HepG2 (cell line): ENCODE measurements around the gene AXIN1. TPM values are rescaled to one million over a fixed set of nuclear protein-coding genes. Genes with fewer than 3 reads are reported as not detected.

Experiments used
- BATF2 ChIP-seq: sonication (generic); formaldehyde crosslinking; IDR thresholded peaks from 2 replicates; pipeline ENCODE4 v1.8.0; 2022; ENCODE audit warnings: mild to moderate bottlenecking, missing genetic modification reagents, moderate library complexity
- CCAR2 ChIP-seq: fragments of 200-400 bp; formaldehyde crosslinking; optimal IDR thresholded peaks from 2 replicates; pipeline ENCODE3; 2018; ENCODE audit warnings: low read depth, mild to moderate bottlenecking, low read length, moderate library complexity
- HMG20A ChIP-seq: IDR thresholded peaks from 2 replicates; pipeline ENCODE4 v1.6.1; 2016; ENCODE audit warnings: borderline replicate concordance
- IRF2 ChIP-seq: IDR thresholded peaks from 2 replicates; pipeline ENCODE4 v1.6.1; 2018; ENCODE audit warnings: missing genetic modification reagents, missing compliant biosample characterization
- KDM5B ChIP-seq: sonication (generic); formaldehyde crosslinking; IDR thresholded peaks from 2 replicates; pipeline ENCODE4 v1.4.0; 2020; ENCODE audit warnings: missing genetic modification reagents, mild to moderate bottlenecking, borderline replicate concordance
- KIAA2018 ChIP-seq: sonication (generic); formaldehyde crosslinking; IDR thresholded peaks from 2 replicates; pipeline ENCODE4 v1.5.0; 2020; ENCODE audit warnings: mild to moderate bottlenecking, missing genetic modification reagents, borderline replicate concordance
- MIER3 ChIP-seq: IDR thresholded peaks from 2 replicates; pipeline ENCODE4 v1.6.1; 2016; ENCODE audit warnings: missing compliant biosample characterization, borderline replicate concordance
- PHB2 ChIP-seq: fragments of 450-650 bp; IDR thresholded peaks from 2 replicates; pipeline ENCODE4 v1.6.1; 2018; ENCODE audit not compliant: partially characterized antibody
- RAD51 ChIP-seq: fragments of 450-650 bp; IDR thresholded peaks from 2 replicates; pipeline ENCODE4 v1.6.1; 2016; ENCODE audit warnings: borderline replicate concordance
- RFXAP ChIP-seq: sonication (generic); formaldehyde crosslinking; IDR thresholded peaks from 2 replicates; pipeline ENCODE4 v1.4.0; 2020; ENCODE audit warnings: missing genetic modification reagents, borderline replicate concordance
- SAFB2 ChIP-seq: sonication (generic); formaldehyde crosslinking; IDR thresholded peaks from 2 replicates; pipeline ENCODE4 v1.5.1; 2020; ENCODE audit warnings: missing genetic modification reagents, low read depth, mild to moderate bottlenecking, borderline replicate concordance
- ZBTB20 ChIP-seq: sonication (generic); formaldehyde crosslinking; IDR thresholded peaks from 2 replicates; pipeline ENCODE4 v1.8.1; 2023; ENCODE audit warnings: missing genetic modification reagents, low read depth, mild to moderate bottlenecking, borderline replicate concordance
- ZFP41 ChIP-seq: sonication (generic); formaldehyde crosslinking; IDR thresholded peaks from 2 replicates; pipeline ENCODE4 v1.4.0; 2020; ENCODE audit warnings: mild to moderate bottlenecking, missing genetic modification reagents, borderline replicate concordance
- ZNF17 ChIP-seq: sonication (generic); formaldehyde crosslinking; IDR thresholded peaks from 2 replicates; pipeline ENCODE4 v1.5.0; 2020; ENCODE audit warnings: mild to moderate bottlenecking, missing genetic modification reagents
- ZNF30 ChIP-seq: sonication (generic); formaldehyde crosslinking; IDR thresholded peaks from 2 replicates; pipeline ENCODE4 v1.5.0; 2020; ENCODE audit warnings: mild to moderate bottlenecking, missing genetic modification reagents
- ZNF432 ChIP-seq: sonication (generic); formaldehyde crosslinking; IDR thresholded peaks from 2 replicates; pipeline ENCODE4 v1.5.0; 2020; ENCODE audit warnings: missing genetic modification reagents, mild to moderate bottlenecking, borderline replicate concordance
- ZNF576 ChIP-seq: sonication (generic); formaldehyde crosslinking; IDR thresholded peaks from 2 replicates; pipeline ENCODE4 v1.4.0; 2020; ENCODE audit warnings: mild to moderate bottlenecking, missing genetic modification reagents
- ZNF724P ChIP-seq: sonication (generic); formaldehyde crosslinking; IDR thresholded peaks from 2 replicates; pipeline ENCODE4 v1.8.0; 2022; ENCODE audit warnings: missing genetic modification reagents, borderline replicate concordance
- ZNF850 ChIP-seq: sonication (generic); formaldehyde crosslinking; conservative IDR thresholded peaks from 2 replicates; pipeline ENCODE4 v1.9.0; 2021; ENCODE audit warnings: mild to moderate bottlenecking, missing genetic modification reagents
- ZSCAN21 ChIP-seq: sonication (generic); formaldehyde crosslinking; IDR thresholded peaks from 2 replicates; pipeline ENCODE4 v1.8.0; 2022; ENCODE audit warnings: mild to moderate bottlenecking, missing genetic modification reagents, moderate library complexity, borderline replicate concordance
- polyA plus RNA-seq, 8 experiments: library from polyadenylated mRNA; depleted of rRNA in 3 of 8; stranded (reverse) in 7 of 8; unstranded in 1 of 8; fragments of >200 nt; fragmentation: Illumina TruSeq in 4 of 8; extraction: Trizol in 4 of 8; gene quantifications; 2 replicates each; pipeline versions ENCODE4 v1.2.1 to v1.2.3, GENCODE V29; 2011 to 2016; ENCODE audit warnings: low read depth in 4 of 8, missing spikeins in 1 of 8, mixed read lengths in 1 of 8; ENCODE audit not compliant: insufficient read depth in 1 of 8
- total RNA-seq, 5 experiments: library from RNA; depleted of rRNA; stranded (reverse); fragments of >200 nt; fragmentation: Illumina TruSeq; extraction: Trizol; gene quantifications; 2 replicates each; pipeline ENCODE4 v1.2.3, GENCODE V29; 2016; ENCODE audit warnings: low read depth in 1 of 5

The AXIN1 gene
- total and polyA plus RNA-seq, 2 of the 13 experiments (the other 11 are each of a cell fraction or from before 2014, with no cell fraction given), result 24.0 to 26.0 TPM

- peak; percentile 12; the same call in 1 of the 2 replicates for TF ChIP-seq KDM5B
- TF ChIP-seq RFXAP (CRISPR knock-in tag), result no peak
- TF ChIP-seq CCAR2, result no peak
- TF ChIP-seq KIAA2018, result no peak
- TF ChIP-seq BATF2, result 0 out of 2 replicates have a peak, but pooled peaks have one; percentile 12
- TF ChIP-seq SAFB2 (CRISPR knock-in tag), result no peak
- TF ChIP-seq HMG20A, result no peak
- TF ChIP-seq ZNF432, result no peak
- no peak for TF ChIP-seq ZNF724P (CRISPR knock-in tag)
- no peak for TF ChIP-seq RAD51
- no peak for TF ChIP-seq PHB2
- TF ChIP-seq ZSCAN21 (CRISPR knock-in tag), result no peak
- TF ChIP-seq ZNF30 (CRISPR knock-in tag), result no peak
- TF ChIP-seq ZFP41 (CRISPR knock-in tag), result 0 out of 2 replicates have a peak, but pooled peaks have one; percentile 17
- TF ChIP-seq ZBTB20 (CRISPR knock-in tag), result peak; percentile 11; the same call in 1 of the 2 replicates
- no peak for TF ChIP-seq ZNF850 (CRISPR knock-in tag)
- TF ChIP-seq ZNF576 (CRISPR knock-in tag), result no peak
- TF ChIP-seq IRF2 (CRISPR knock-in tag), result no peak
- TF ChIP-seq ZNF17 (CRISPR knock-in tag), result no peak
- no peak for TF ChIP-seq MIER3 (CRISPR knock-in tag)
Measured at GRCh38 chr16:360698-361336, 8.3 kb upstream of the AXIN1 start (continued).
